NCI-H128 (cell line): ENCODE results near the gene PDIA5.
A peak's percentile ranks its signal among the peaks of the same experiment; 100 is the strongest.

Experiments used
- DNase-seq: peaks from one replicate; lab custom pipeline; 2025; ENCODE audit not compliant: unreplicated experiment; lab: John Stamatoyannopoulos, UW

Gene PDIA5

GRCh38 chr3:123070510-123070909 is 3.7 kb downstream of the PDIA5 start:
- DNase-seq = no peak

DNA sequence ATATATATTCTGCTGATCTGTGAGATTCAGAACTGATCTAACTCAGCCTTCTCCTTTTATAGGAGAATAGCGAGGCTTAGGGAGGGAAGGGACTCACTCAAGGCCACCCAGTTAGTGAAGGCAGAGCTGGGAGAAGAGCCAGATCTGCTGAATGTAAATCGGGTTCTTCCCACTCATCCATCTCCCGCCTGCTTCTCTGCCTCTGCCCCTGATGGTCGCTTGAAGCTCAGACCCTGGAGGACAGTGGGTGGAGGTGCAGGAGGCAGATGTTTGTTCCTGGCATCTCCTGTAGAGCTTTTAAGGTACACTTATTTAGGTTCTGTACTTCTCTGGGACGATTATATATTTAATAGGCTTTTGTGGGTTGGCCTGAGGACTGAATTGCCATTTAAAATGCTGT is 4.3 kb downstream of the PDIA5 start:
- no peak for DNase-seq

DNA sequence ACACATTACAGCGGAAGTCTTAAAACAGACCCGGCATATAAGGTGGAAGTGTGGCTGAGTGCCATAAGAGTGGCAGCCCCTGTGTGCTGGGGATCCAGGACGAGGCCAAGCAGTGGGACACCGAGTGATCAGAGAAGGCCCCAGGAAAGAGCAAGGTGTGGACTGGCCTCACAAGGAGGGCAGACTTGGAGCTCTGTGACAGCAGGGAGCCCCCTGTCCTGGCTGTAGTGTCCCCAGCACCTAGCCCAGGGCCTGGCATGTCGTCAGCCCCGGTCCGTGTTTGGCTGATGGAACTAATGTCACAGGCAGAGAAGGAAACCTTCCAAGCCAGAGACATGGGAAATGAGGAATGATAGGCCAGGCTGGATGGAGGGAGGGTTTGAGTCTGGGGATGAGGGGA is 4.8 kb downstream of the PDIA5 start:
- DNase-seq = no peak

- DNase-seq = no peak
Observed at GRCh38 chr3:123072152-123072551, 5.3 kb downstream of the PDIA5 start.

DNA sequence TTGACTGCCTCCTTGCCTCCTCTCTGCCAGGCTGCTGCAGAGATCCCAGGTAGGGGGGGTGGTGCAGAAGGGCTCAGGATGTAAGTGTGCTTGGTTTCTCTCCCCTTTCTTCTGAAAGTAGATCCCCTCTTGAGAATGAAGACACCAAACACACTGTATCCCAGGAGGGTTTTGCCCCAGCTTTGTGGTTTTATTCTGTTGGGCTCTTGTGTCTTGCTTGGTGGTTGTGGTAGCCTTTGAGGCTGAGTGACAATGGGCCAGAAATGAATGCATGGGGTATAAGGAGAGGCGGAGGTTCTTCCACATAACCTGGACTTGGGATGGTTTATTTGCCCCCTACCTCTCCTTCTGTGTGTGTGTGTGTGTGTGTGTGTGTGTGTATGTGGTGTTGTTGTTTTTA is 5.7 kb downstream of the PDIA5 start:
- DNase-seq = no peak

GRCh38 chr3:123075359-123075758 is 8.5 kb downstream of the PDIA5 start:
- DNase-seq = no peak

DNA sequence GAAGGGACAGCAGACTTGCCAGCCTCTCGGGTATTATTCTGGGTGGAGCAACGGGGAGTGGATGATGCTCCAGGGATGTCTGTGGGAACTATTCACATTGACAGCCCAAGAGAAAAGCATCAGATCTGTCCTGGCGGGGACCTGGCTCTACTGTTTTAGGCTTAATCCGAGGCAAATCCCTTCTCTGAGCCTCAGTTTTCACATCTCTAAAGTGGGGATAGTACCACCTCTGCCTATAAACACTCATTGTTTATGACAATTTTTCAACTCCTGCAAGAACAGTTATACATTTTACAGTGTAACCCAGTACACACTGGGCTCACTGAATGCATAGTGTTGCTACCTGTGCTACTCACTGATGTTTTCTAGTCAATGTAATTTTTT is 9.3 kb downstream of the PDIA5 start:
- DNase-seq = no peak

DNA sequence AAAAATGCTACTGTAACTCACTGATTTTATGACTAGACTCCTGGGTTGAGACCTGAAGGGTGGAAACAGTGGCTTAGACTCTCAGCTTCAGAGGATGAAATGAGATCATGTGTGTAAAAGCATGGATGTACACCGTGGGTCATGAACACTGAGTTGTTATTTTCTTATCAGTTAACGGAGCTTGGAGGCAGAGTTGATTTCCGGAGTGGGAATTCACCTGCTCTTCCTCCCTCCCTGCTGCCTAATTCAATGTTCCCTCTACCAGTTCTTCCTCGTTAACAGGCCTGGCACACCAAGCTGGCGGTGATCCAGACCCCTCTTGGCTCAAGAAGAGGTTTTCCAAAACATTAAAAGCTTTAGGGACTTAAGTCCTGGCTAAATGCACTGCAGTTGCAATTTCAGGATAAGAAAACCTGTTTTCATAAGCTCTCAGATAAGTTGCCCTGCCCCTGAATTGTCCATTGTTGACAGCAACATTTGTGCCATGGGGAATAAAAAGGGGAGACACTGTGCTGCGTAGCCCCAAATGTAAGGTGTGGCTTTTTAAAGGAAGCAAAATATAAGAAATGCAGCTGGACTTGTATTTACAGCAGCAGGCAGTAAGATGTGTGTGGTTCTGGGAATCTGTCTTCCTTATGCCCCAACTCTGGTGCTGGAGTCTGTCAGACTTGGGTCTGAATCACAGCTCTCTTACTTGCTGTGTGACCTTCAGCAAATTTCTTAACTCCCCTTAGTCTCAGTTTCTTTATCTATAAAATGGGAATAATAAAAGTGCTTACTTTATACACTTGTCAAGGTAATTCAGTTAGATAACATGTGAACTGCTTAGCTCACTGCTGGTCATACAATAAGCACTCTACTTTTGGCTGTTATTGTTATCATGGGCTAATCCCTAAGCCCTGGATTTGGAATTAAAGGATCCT is 9.9 kb downstream of the PDIA5 start:
- DNase-seq = peak; percentile 88

GRCh38 chr3:123078101-123078500 is 11.3 kb downstream of the PDIA5 start:
- DNase-seq = no peak

GRCh38 chr3:123080864-123081562 is 14.2 kb downstream of the PDIA5 start:
- no peak for DNase-seq

DNA sequence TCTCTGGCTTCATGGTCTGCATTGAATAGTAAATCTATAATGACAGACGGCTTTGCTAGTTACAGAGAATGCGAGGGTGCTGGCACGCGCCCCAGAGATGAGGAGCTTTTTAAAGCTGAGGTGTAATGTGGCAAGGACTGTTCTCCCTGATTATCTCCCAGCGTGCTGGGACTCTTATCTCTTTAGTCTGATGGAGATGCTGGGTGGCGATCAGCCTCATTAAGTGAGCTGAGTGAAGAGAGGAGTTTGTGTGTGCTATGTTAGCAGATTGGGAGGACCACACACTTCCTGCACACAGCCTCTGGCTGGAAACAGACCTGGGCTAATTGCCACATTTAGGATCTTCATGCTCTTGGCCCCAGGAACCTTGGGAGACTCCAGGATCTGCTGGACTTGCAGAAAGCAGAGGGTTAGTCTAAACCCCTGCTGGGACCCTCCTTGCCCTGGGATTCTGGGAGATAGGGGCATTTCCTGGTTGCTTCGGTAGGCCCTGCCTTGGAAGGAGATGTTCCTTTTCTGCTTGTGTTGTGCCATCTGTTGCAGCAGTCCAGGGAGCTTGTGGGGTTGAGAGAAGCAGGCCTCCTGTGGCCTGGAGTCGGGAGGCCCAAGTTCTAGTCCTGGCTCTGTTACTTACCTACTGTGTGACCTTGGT is 15.0 kb downstream of the PDIA5 start:
- no peak for DNase-seq

- no peak for DNase-seq
Observed at GRCh38 chr3:123082370-123083065, 15.7 kb downstream of the PDIA5 start.

DNA sequence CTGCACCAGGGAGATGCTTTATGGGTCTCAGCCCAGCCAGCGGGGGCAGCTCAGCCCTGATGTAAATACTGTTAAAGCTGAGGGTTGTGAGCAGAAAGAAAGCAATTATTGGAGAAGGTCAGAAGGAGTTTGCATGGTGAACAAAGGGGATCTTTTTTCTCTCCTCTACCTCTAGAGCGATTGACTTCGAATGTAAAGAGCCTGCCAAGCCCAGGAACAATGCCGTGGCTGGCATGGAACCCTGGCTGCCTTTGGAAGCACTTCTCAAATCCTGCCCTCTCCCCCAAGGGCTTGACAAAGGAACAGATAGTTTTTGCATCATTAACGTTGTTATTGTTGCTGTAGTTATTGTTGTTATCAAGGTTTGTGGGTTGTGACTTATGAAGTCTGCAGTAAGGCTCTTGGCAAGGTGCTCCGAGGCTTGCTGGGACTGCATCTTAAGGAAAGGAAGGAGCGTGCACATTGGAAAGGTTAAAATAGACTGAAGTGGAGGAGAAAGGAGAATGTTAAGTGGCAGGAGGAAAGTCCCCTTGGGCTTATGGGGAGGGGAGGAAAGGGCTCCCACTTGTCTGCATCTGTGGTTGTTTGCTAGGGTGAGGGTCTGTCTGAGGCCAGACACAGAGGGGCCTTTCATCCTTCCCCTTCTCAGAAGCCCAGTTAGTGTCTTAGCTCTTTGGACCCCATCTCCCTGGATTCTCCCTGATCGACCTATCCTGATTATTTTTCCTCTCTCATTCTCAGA is 16.7 kb downstream of the PDIA5 start:
- DNase-seq = no peak

- DNase-seq = no peak
Observed at GRCh38 chr3:123084192-123084591, 17.4 kb downstream of the PDIA5 start.

GRCh38 chr3:123084738-123085237 is 18.0 kb downstream of the PDIA5 start:
- no peak for DNase-seq

- no peak for DNase-seq
Observed at GRCh38 chr3:123085293-123085931, 18.6 kb downstream of the PDIA5 start.

- DNase-seq = no peak
Observed at GRCh38 chr3:123085932-123086627, 19.3 kb downstream of the PDIA5 start.

DNA sequence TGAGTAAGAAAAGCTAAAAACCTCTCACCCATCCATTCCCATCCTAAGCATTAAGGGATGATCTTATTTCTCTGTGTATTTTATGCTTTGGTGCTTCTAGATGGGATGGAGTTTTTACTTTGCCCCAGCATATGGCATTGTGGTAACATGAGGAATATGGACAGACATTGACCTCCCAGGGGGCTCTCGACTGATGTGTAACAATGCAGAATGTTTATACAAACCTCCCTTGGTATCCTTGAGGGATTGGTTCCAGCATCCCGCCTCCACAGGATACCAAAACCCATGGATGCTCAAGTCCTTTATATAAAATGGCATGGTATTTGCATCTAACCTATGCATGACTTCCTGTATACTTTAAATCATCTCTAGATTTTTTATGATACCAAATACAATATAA is 21.6 kb downstream of the PDIA5 start:
- DNase-seq = no peak

DNA sequence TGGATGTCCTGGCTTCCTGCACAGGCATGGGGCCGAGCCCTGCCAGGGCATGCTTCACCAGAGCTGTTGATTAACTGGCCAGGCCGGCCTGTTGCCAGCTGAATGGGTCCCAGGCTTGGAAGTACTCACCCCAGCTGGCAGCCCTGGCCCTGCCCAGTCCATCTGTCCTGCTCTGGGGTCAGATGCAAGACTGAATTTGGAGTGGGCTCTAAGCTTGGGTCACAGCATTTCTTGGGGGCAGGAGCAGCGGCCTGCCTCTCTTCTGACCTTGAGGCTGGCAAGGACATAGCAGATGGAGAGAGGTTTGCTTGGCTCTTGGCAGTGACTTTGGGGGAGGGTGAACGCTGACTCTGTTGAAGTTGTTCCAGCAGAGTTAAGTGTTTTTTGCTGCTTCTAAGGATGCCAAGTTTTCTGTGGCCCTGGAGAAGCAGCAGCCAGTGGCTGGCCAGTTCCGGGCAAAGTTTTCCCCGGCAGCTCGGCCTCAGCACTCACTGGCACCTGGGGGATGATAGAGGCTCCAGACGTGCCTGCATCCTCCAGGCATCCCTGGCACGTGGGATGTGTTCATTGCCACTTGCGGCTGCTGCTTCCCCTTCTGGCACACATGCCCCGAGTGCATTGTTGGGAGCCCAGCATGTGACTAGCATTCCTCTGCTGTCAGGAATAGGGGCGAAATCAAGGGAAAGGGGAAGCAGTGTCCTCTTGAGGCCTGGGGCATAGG is 22.9 kb downstream of the PDIA5 start:
- DNase-seq = no peak
